B cell (primary cell): ENCODE measurements around the gene PHPT1.

ENCODE experiments used
- CTCF ChIP-seq: fragments of 200-600 bp; IDR thresholded peaks from one replicate; pipeline ENCODE4 v1.8.0; 2022; ENCODE audit warnings: antibody characterized with exemption, mild to moderate bottlenecking
- EZH2 ChIP-seq: IDR thresholded peaks from 2 replicates; pipeline ENCODE4 v1.6.1; 2012; ENCODE audit warnings: borderline replicate concordance, low read depth, mild to moderate bottlenecking, moderate library complexity, low read length; ENCODE audit not compliant: insufficient read depth, poor library complexity, severe bottlenecking

DNA sequence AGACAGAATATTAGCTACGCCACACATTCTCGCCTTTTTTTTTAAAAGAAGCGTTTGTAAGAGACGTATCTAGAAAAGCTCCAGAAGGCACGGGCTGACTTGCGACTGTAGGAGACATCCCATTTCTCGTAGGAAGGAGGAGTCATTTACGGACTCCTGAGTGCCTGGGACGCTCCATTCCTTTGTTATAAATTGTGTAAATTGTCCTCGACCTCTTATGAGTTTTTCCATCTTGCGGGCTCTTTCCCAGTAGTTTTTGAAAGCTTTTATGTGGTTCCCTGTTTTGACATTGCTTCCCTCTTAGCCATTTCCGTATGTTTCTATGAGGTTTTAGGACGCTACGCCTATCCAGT, 40.4 kb upstream of the PHPT1 start:
- TF ChIP-seq CTCF (no peak), EZH2 (no peak)
